ENCODE measurements around the gene PPFIA1. TPM values are rescaled to one million over a fixed set of nuclear protein-coding genes. Genes with fewer than 3 reads are reported as not detected.

PPFIA1 gene
- polyA plus RNA-seq, 1 of the 3 experiments (the other 2 are of a cell fraction): 37.4 TPM

DNA sequence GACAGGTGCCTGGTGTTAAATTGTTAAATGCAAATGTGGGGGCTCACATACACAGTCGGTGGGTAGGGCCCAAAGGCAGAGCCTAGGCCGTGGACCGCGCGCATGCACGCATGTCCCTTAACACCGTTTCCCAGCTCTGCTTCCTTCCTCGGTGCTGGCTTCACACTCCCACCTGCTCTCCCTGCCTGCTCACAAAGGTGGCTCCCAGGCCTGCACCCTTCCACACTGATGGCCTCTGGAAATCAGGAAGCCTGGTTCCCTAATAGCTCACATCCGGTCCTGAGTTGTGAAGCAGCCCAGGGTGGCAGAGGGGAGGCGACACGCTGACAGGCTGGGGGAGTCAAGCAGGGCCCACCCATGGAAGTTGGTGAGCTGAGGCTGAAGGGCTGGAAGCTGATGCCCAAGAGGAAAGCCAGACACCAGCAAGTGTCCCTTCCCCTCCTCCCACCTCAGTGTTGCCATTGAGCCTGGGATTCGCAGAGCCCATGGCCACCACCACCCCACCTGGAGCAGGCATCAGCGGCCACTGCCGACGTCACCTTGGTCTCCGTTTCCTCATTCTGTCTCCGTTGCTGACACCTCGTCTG lies 114.2 kb downstream of the PPFIA1 start:
- no peak for TF ChIP-seq TAF1 (IDR thresholded peaks at IDR 0.05; ENCODE audit: borderline replicate concordance, low read depth, low read length)
- TF ChIP-seq TEAD4 (IDR thresholded peaks at IDR 0.05; ENCODE audit: borderline replicate concordance, insufficient read depth): no peak
- no peak for TF ChIP-seq RXRA (IDR thresholded peaks at IDR 0.05; ENCODE audit: borderline replicate concordance, low read depth)
- TF ChIP-seq, protein P1, sequence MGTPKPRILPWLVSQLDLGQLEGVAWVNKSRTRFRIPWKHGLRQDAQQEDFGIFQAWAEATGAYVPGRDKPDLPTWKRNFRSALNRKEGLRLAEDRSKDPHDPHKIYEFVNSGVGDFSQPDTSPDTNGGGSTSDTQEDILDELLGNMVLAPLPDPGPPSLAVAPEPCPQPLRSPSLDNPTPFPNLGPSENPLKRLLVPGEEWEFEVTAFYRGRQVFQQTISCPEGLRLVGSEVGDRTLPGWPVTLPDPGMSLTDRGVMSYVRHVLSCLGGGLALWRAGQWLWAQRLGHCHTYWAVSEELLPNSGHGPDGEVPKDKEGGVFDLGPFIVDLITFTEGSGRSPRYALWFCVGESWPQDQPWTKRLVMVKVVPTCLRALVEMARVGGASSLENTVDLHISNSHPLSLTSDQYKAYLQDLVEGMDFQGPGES (IDR thresholded peaks at IDR 0.05; ENCODE audit: low read depth, low read length): no peak
- no peak for TF ChIP-seq ZBTB33 (IDR thresholded peaks at IDR 0.05; ENCODE audit: borderline replicate concordance, low read depth)
- no peak for TF ChIP-seq USF1 (IDR thresholded peaks at IDR 0.05; ENCODE audit: borderline replicate concordance, low read depth)
- no peak for TF ChIP-seq SIN3A (IDR thresholded peaks at IDR 0.05; ENCODE audit: borderline replicate concordance, low read depth, low read length)
- no peak for TF ChIP-seq ELF1 (IDR thresholded peaks at IDR 0.05)
- TF ChIP-seq FOSL2 (IDR thresholded peaks at IDR 0.05; ENCODE audit: borderline replicate concordance, low read depth): no peak
- no peak for TF ChIP-seq USF2 (IDR thresholded peaks at IDR 0.05; ENCODE audit: borderline replicate concordance, low read depth, low read length)
- TF ChIP-seq FOXM1 (IDR thresholded peaks at IDR 0.05; ENCODE audit: low read depth): no peak
- TF ChIP-seq RFX5 (IDR thresholded peaks at IDR 0.05; ENCODE audit: low read length): no peak
- no peak for TF ChIP-seq RCOR1 (IDR thresholded peaks at IDR 0.05; ENCODE audit: low read length)
- TF ChIP-seq JUND (IDR thresholded peaks at IDR 0.05): no peak
- TF ChIP-seq MAX (IDR thresholded peaks at IDR 0.05; ENCODE audit: low read depth): no peak
- TF ChIP-seq RAD21 (IDR thresholded peaks at IDR 0.05; ENCODE audit: low read length): no peak
- TF ChIP-seq YY1 (IDR thresholded peaks at IDR 0.05; ENCODE audit: low read depth): no peak
- TF ChIP-seq EP300 (IDR thresholded peaks at IDR 0.05; ENCODE audit: borderline replicate concordance in 1 of 2, low read depth in 1 of 2, low read length in 1 of 2): no peak
- H3K4me2 ChIP-seq: no peak overlapping the region
- POLR2A ChIA-PET: interaction anchor here (0.6 to 0.8 kb wide), 2 partner anchors 10 to 15 kb away, joined by 3 read pairs; no protein-coding TSS in a partner anchor

More for the DNA sequence above, 114.2 kb downstream of the PPFIA1 start:
- no peaks in the 10 kb centered on the region for H3K9me3 ChIP-seq
- no peaks in the 10 kb centered on the region for H3K9me2 ChIP-seq
- H3K27ac ChIP-seq (ENCODE audit: low read depth in 2 of 2, low read length in 1 of 2): peak overlapping the region in 1 of 2 experiments; percentile 58; a peak in 2 of 4 replicates
- peaks cover 7 to 15% of the 10 kb centered on the region in 2 experiments; a peak in 1 of 4 replicates for H3K4me1 ChIP-seq (ENCODE audit: control insufficient read depth in 1 of 2, insufficient read depth in 2 of 2, low read depth in 1 of 2, low read length in 1 of 2)
- no peaks in the 10 kb centered on the region; the same call in none of the 2 replicates for H3K79me2 ChIP-seq (ENCODE audit: insufficient read depth)
- peaks cover 23 to 29% of the 10 kb centered on the region in 2 experiments for H3K36me3 ChIP-seq (replicated peaks in 1 of 2; ENCODE audit: control insufficient read depth in 1 of 2, insufficient read depth in 2 of 2, low read length in 1 of 2)
- no peaks in the 10 kb centered on the region; the same call in 1 of the 2 replicates for H4K20me1 ChIP-seq (ENCODE audit: insufficient read depth)
- whole genome bisulfite sequencing (ENCODE audit: low lambda C conversion rate): 92% methylated on average over 17 of the region's 18 CpGs
- H3K4me3 ChIP-seq (ENCODE audit: low read depth in 2 of 2, low read length in 1 of 2): no peak overlapping the region
- no peaks in the 10 kb centered on the region for H3F3A ChIP-seq (replicated peaks; ENCODE audit: insufficient read depth)
- no peak overlapping the region for H3K9ac ChIP-seq
- DNase-seq: peak; percentile 37
- CTCF ChIA-PET: no interaction called here
- no peaks in the 10 kb centered on the region for H3K27me3 ChIP-seq (ENCODE audit: insufficient read depth)
- no peak overlapping the region for H2AFZ ChIP-seq (ENCODE audit: low read depth)
